Panc1 (cell line): ENCODE results near the gene HOXB7.

Experiments
- CTCF ChIP-seq: fragments of 450-650 bp; IDR thresholded peaks from 2 replicates; pipeline ENCODE4 v1.5.1; 2017; ENCODE audit warnings: mild to moderate bottlenecking
- SIN3A ChIP-seq: IDR thresholded peaks from 2 replicates; pipeline ENCODE4 v1.6.1; 2012; ENCODE audit warnings: low read depth, mild to moderate bottlenecking, low read length, moderate library complexity, borderline replicate concordance; ENCODE audit not compliant: insufficient read depth
- TCF7L2 ChIP-seq: IDR thresholded peaks from 2 replicates; pipeline ENCODE4 v1.6.1; 2011; ENCODE audit warnings: mild to moderate bottlenecking, low read depth, low read length, inconsistent platforms

- TF ChIP-seq CTCF: no peak
- peak; percentile 72; the same call in 1 of the 2 replicates for TF ChIP-seq SIN3A
- TF ChIP-seq TCF7L2: peak; percentile 95
Measured at GRCh38 chr17:48646183-48647102, 35.6 kb upstream of the HOXB7 start.
